RWPE2 (cell line): ENCODE results near the gene SDF2L1.
"Not testable (repeated sequence)": the region's sequence is repeated elsewhere in the genome, so short reads cannot be mapped to it uniquely, and the experiment has no call there.

ENCODE experiments used
- ATAC-seq: fragments of 200-7000 bp; cut with Tn5 transposase; 3 replicates; pipeline ENCODE4 v1.9.1; 2021; ENCODE audit warnings: low read depth
- DNase-seq: peaks from one replicate; pipeline ENCODE4 v3.0.0-alpha.2; 2020; ENCODE audit warnings: low spot score
- H3K27ac ChIP-seq: fragments of 450-650 bp; 2 replicates; pipeline ENCODE4 v1.5.1; 2017; ENCODE audit warnings: mild to moderate bottlenecking; ENCODE audit not compliant: poor library complexity, severe bottlenecking
- H3K27me3 ChIP-seq: fragments of 250-450 bp; sonication (Bioruptor Pico); 2 replicates; pipeline ENCODE4 v1.5.1; 2021; ENCODE audit warnings: mild to moderate bottlenecking, moderate library complexity; ENCODE audit not compliant: insufficient read depth, poor library complexity, severe bottlenecking
- H3K36me3 ChIP-seq: fragments of 250-450 bp; sonication (Bioruptor Pico); 2 replicates; pipeline ENCODE4 v1.5.1; 2020; ENCODE audit warnings: low read depth, mild to moderate bottlenecking, moderate library complexity
- H3K4me1 ChIP-seq: fragments of 250-450 bp; sonication (Bioruptor Pico); 2 replicates; pipeline ENCODE4 v1.5.1; 2021; ENCODE audit warnings: mild to moderate bottlenecking, moderate library complexity; ENCODE audit not compliant: insufficient read depth, poor library complexity, severe bottlenecking
- H3K4me3 ChIP-seq: fragments of 250-450 bp; sonication (Bioruptor Pico); 2 replicates; pipeline ENCODE4 v1.5.1; 2021; ENCODE audit warnings: mild to moderate bottlenecking, moderate library complexity; ENCODE audit not compliant: severe bottlenecking
- H3K9me3 ChIP-seq: fragments of 250-450 bp; sonication (Bioruptor Pico); 2 replicates; pipeline ENCODE4 v1.5.1; 2021; ENCODE audit warnings: mild to moderate bottlenecking, moderate library complexity; ENCODE audit not compliant: severe bottlenecking
- TF ChIP-seq, protein P1 (sequence below): fragments of 450-650 bp; IDR thresholded peaks from one replicate; pipeline ENCODE4 v1.5.1; 2017; ENCODE audit warnings: mild to moderate bottlenecking, moderate library complexity; ENCODE audit not compliant: poor library complexity, severe bottlenecking

Gene SDF2L1

DNA sequence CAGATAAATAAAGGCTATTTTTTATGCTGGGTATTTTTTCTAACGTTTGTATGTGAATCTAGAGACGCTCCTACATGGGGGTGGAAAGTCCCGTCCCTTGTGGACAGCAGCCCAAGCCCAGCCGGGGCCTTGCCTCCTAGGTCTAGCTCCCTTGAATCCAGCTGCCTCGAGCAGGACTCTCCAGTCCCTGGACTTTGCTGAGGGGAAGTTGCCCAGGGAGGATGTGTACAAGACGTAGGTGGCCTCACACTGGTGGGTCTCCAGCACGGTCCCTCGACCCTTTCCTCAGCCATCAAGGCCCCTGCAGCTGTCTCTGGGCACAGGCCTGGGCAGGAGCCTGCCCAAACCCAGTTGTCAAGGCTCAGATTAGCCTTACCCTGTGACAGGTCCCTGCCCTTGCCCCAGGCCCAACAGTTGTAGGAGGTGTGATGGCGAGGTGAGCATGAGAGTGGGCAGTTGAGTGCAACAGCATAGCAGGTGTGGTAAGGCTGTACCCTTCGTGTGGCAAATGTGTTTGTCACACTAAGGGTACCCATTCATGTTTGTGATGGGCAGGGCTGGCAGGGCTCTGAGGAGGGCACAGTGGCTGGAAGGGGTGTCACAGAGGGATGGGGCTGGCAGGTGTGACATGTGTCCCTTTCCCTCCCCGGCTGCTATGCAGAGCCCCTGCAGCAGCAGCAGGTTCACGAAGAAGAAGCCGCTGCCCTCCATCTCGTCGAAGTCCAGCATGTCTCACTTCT lies 6.2 kb upstream of the SDF2L1 start:
- H3K27ac ChIP-seq: no peak overlapping the region
- H3K4me1 ChIP-seq: no peaks in the 10 kb centered on the region
- H3K4me3 ChIP-seq: no peak overlapping the region
- no peaks in the 10 kb centered on the region for H3K9me3 ChIP-seq
- TF ChIP-seq, protein P1, sequence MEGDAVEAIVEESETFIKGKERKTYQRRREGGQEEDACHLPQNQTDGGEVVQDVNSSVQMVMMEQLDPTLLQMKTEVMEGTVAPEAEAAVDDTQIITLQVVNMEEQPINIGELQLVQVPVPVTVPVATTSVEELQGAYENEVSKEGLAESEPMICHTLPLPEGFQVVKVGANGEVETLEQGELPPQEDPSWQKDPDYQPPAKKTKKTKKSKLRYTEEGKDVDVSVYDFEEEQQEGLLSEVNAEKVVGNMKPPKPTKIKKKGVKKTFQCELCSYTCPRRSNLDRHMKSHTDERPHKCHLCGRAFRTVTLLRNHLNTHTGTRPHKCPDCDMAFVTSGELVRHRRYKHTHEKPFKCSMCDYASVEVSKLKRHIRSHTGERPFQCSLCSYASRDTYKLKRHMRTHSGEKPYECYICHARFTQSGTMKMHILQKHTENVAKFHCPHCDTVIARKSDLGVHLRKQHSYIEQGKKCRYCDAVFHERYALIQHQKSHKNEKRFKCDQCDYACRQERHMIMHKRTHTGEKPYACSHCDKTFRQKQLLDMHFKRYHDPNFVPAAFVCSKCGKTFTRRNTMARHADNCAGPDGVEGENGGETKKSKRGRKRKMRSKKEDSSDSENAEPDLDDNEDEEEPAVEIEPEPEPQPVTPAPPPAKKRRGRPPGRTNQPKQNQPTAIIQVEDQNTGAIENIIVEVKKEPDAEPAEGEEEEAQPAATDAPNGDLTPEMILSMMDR: no peak
- no peaks in the 10 kb centered on the region for H3K27me3 ChIP-seq
- DNase-seq: no peak
- H3K36me3 ChIP-seq: no peaks in the 10 kb centered on the region
- no peak for ATAC-seq

- TF ChIP-seq, protein P1: no peak
- no peak overlapping the region for H3K4me3 ChIP-seq
- H3K27ac ChIP-seq: no peak overlapping the region
- H3K27me3 ChIP-seq: no peaks in the 10 kb centered on the region
- H3K4me1 ChIP-seq: no peaks in the 10 kb centered on the region
- H3K36me3 ChIP-seq: no peaks in the 10 kb centered on the region
- no peaks in the 10 kb centered on the region for H3K9me3 ChIP-seq
- DNase-seq (no peak), ATAC-seq (no peak)
Measured at GRCh38 chr22:21636629-21637218, 5.4 kb upstream of the SDF2L1 start.

- H3K9me3 ChIP-seq, H3K27me3 ChIP-seq, DNase-seq, H3K36me3 ChIP-seq, H3K27ac ChIP-seq, H3K4me1 ChIP-seq, ATAC-seq, H3K4me3 ChIP-seq: not testable (repeated sequence)
Measured at GRCh38 chr22:21637450-21637849, 4.7 kb upstream of the SDF2L1 start.

- DNase-seq: no peak
- H3K36me3 ChIP-seq: peaks cover 13% of the 10 kb centered on the region
- H3K9me3 ChIP-seq: no peaks in the 10 kb centered on the region
- no peak for ATAC-seq
- no peak overlapping the region for H3K27ac ChIP-seq
- H3K27me3 ChIP-seq: no peaks in the 10 kb centered on the region
- TF ChIP-seq, protein P1: no peak
- no peaks in the 10 kb centered on the region for H3K4me1 ChIP-seq
- no peak overlapping the region for H3K4me3 ChIP-seq
Measured at GRCh38 chr22:21639359-21639758, 2.7 kb upstream of the SDF2L1 start.

- TF ChIP-seq, protein P1: no peak
- Histone ChIP-seq H3K27ac (no peak overlapping the region), H3K27me3 (no peaks in the 10 kb centered on the region), H3K36me3 (peaks cover 23% of the 10 kb centered on the region), H3K4me1 (no peaks in the 10 kb centered on the region), H3K9me3 (no peaks in the 10 kb centered on the region), H3K4me3 (no peak overlapping the region)
- DNase-seq: no peak
- no peak for ATAC-seq
Measured at GRCh38 chr22:21640810-21641209, 1.3 kb upstream of the SDF2L1 start.
